WTC11 (cell line): ENCODE results near the gene HOXA10.

Experiments used
- MYBL2 ChIP-seq: sonication (generic); formaldehyde crosslinking; IDR thresholded peaks from 2 replicates; pipeline ENCODE4 v1.8.1; 2023; ENCODE audit warnings: mild to moderate bottlenecking, moderate library complexity, missing genetic modification reagents
- PRDM15 ChIP-seq: sonication (generic); formaldehyde crosslinking; IDR thresholded peaks from 2 replicates; pipeline ENCODE4 v1.8.0; 2022; ENCODE audit warnings: missing genetic modification reagents
- ZNF512 ChIP-seq: sonication (generic); formaldehyde crosslinking; IDR thresholded peaks from 2 replicates; pipeline ENCODE4 v1.8.1; 2022; ENCODE audit warnings: missing genetic modification reagents, borderline replicate concordance
- TF ChIP-seq, protein P1 (sequence below): sonication (generic); formaldehyde crosslinking; IDR thresholded peaks from 2 replicates; pipeline ENCODE4 v1.8.0; 2022; ENCODE audit warnings: mild to moderate bottlenecking, missing genetic modification reagents
- TF ChIP-seq, protein P2 (sequence below): fragments of 200-600 bp; IDR thresholded peaks from 2 replicates; pipeline ENCODE4 v1.8.0; 2022; ENCODE audit warnings: antibody characterized with exemption
- TF ChIP-seq, protein P3 (sequence below): sonication (generic); formaldehyde crosslinking; IDR thresholded peaks from 2 replicates; pipeline ENCODE4 v1.8.1; 2022; ENCODE audit warnings: mild to moderate bottlenecking, missing genetic modification reagents, moderate library complexity, borderline replicate concordance
- TF ChIP-seq, protein P4 (sequence below): sonication (generic); formaldehyde crosslinking; IDR thresholded peaks from 2 replicates; pipeline ENCODE4 v1.8.0; 2022; ENCODE audit warnings: mild to moderate bottlenecking, missing genetic modification reagents

- TF ChIP-seq MYBL2 (CRISPR knock-in tag): no peak
- TF ChIP-seq ZNF512 (CRISPR knock-in tag): no peak
- no peak for TF ChIP-seq PRDM15
- TF ChIP-seq, protein P1, sequence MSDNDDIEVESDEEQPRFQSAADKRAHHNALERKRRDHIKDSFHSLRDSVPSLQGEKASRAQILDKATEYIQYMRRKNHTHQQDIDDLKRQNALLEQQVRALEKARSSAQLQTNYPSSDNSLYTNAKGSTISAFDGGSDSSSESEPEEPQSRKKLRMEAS (CRISPR knock-in tag): no peak
- TF ChIP-seq, protein P2, sequence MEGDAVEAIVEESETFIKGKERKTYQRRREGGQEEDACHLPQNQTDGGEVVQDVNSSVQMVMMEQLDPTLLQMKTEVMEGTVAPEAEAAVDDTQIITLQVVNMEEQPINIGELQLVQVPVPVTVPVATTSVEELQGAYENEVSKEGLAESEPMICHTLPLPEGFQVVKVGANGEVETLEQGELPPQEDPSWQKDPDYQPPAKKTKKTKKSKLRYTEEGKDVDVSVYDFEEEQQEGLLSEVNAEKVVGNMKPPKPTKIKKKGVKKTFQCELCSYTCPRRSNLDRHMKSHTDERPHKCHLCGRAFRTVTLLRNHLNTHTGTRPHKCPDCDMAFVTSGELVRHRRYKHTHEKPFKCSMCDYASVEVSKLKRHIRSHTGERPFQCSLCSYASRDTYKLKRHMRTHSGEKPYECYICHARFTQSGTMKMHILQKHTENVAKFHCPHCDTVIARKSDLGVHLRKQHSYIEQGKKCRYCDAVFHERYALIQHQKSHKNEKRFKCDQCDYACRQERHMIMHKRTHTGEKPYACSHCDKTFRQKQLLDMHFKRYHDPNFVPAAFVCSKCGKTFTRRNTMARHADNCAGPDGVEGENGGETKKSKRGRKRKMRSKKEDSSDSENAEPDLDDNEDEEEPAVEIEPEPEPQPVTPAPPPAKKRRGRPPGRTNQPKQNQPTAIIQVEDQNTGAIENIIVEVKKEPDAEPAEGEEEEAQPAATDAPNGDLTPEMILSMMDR: no peak
- TF ChIP-seq, protein P3, sequence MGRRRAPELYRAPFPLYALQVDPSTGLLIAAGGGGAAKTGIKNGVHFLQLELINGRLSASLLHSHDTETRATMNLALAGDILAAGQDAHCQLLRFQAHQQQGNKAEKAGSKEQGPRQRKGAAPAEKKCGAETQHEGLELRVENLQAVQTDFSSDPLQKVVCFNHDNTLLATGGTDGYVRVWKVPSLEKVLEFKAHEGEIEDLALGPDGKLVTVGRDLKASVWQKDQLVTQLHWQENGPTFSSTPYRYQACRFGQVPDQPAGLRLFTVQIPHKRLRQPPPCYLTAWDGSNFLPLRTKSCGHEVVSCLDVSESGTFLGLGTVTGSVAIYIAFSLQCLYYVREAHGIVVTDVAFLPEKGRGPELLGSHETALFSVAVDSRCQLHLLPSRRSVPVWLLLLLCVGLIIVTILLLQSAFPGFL (CRISPR knock-in tag): no peak
- TF ChIP-seq, protein P4, sequence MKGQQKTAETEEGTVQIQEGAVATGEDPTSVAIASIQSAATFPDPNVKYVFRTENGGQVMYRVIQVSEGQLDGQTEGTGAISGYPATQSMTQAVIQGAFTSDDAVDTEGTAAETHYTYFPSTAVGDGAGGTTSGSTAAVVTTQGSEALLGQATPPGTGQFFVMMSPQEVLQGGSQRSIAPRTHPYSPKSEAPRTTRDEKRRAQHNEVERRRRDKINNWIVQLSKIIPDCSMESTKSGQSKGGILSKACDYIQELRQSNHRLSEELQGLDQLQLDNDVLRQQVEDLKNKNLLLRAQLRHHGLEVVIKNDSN (CRISPR knock-in tag): no peak
Measured at GRCh38 chr7:27155816-27156507, 18.2 kb downstream of the HOXA10 start.
